Calu3 (cell line): ENCODE data around the gene ASTN1. TPM values are rescaled to one million over a fixed set of nuclear protein-coding genes. Genes with fewer than 3 reads are reported as not detected.

Experiments used
- BruUV-seq: library from RNA; stranded (reverse); fragments of 400-500 nt; replicated peaks from 2 replicates; lab custom pipeline; 2021; lab: Mats Ljungman, UMichigan
- CTCF ChIA-PET: fragments of 300-600 bp; sonication (Branson Sonifier 250); formaldehyde crosslinking; loops from one replicate; lab custom pipeline; 2022; ENCODE audit warnings: antibody characterized with exemption; lab: Charles Lee
- DNase-seq: peaks from one replicate; pipeline ENCODE4 v3.0.0; 2022
- H3K27ac Mint-ChIP-seq: one replicate; pipeline ENCODE4 v1.8.0; 2022; ENCODE audit warnings: mixed read lengths; ENCODE audit not compliant: unreplicated experiment
- H3K27me3 Mint-ChIP-seq: one replicate; pipeline ENCODE4 v1.8.0; 2022; ENCODE audit warnings: mixed read lengths; ENCODE audit not compliant: unreplicated experiment
- H3K36me3 Mint-ChIP-seq: one replicate; pipeline ENCODE4 v1.8.0; 2022; ENCODE audit warnings: mild to moderate bottlenecking, moderate library complexity, mixed read lengths; ENCODE audit not compliant: insufficient read depth, unreplicated experiment
- H3K4me1 Mint-ChIP-seq: one replicate; pipeline ENCODE4 v1.8.0; 2022; ENCODE audit warnings: mild to moderate bottlenecking, low read depth, mixed read lengths; ENCODE audit not compliant: unreplicated experiment
- H3K4me3 Mint-ChIP-seq: one replicate; pipeline ENCODE4 v1.8.0; 2022; ENCODE audit warnings: mild to moderate bottlenecking, low read depth, moderate library complexity, mixed read lengths; ENCODE audit not compliant: unreplicated experiment
- H3K9me3 Mint-ChIP-seq: one replicate; pipeline ENCODE4 v1.8.0; 2022; ENCODE audit warnings: low read depth, mixed read lengths; ENCODE audit not compliant: unreplicated experiment
- CTCF ChIP-seq: fragments of 200-600 bp; IDR thresholded peaks from one replicate; pipeline ENCODE4 v1.8.0; 2022; ENCODE audit warnings: antibody characterized with exemption; ENCODE audit not compliant: unreplicated experiment
- intact Hi-C: fragments of 100-400 bp; cut with micrococcal nuclease; formaldehyde crosslinking; loops from one replicate; pipeline ENCODE4 v1.10.0; 2022; ENCODE audit not compliant: unreplicated experiment
- total RNA-seq: library from RNA; stranded (reverse); gene quantifications from 2 replicates; pipeline ENCODE4 v1.2.3, GENCODE V29; 2022

ASTN1 gene
- total RNA-seq, 1 experiment from 2014 or later: not detected

- intact Hi-C loops: no loop called here
- DNase-seq: no peak
- Mint-ChIP-seq H3K4me3 (no peak overlapping the region), H3K9me3 (no peaks in the 10 kb centered on the region), H3K27me3 (peaks cover 52% of the 10 kb centered on the region), H3K27ac (no peak overlapping the region), H3K4me1 (no peaks in the 10 kb centered on the region), H3K36me3 (no peaks in the 10 kb centered on the region)
- TF ChIP-seq CTCF: no peak
- no TSS peak for BruUV-seq
- CTCF ChIA-PET: no interaction called here
Observed at GRCh38 chr1:176864211-176864610, 300.3 kb downstream of the ASTN1 start.

- BruUV-seq: no TSS peak
- TF ChIP-seq CTCF: no peak
- H3K4me1 Mint-ChIP-seq: no peaks in the 10 kb centered on the region
- no peak overlapping the region for H3K27ac Mint-ChIP-seq
- no peak for DNase-seq
- H3K9me3 Mint-ChIP-seq: no peaks in the 10 kb centered on the region
- no peak overlapping the region for H3K4me3 Mint-ChIP-seq
- H3K36me3 Mint-ChIP-seq: no peaks in the 10 kb centered on the region
- peaks cover 52% of the 10 kb centered on the region for H3K27me3 Mint-ChIP-seq
- CTCF ChIA-PET: no interaction called here
- intact Hi-C loops: no loop called here
Observed at GRCh38 chr1:176863613-176864012, 300.9 kb downstream of the ASTN1 start.

- DNase-seq: no peak
- Mint-ChIP-seq H3K4me3 (no peak overlapping the region), H3K27me3 (peaks cover 69% of the 10 kb centered on the region), H3K9me3 (no peaks in the 10 kb centered on the region), H3K36me3 (no peaks in the 10 kb centered on the region), H3K4me1 (no peaks in the 10 kb centered on the region), H3K27ac (no peak overlapping the region)
- BruUV-seq: no TSS peak
- TF ChIP-seq CTCF: no peak
- intact Hi-C loops: no loop called here
- CTCF ChIA-PET: no interaction called here
Observed at GRCh38 chr1:176858433-176858916, 306.0 kb downstream of the ASTN1 start.

GRCh38 chr1:176857632-176858031 is 306.9 kb downstream of the ASTN1 start:
- H3K27me3 Mint-ChIP-seq: peaks cover 77% of the 10 kb centered on the region
- no peak overlapping the region for H3K27ac Mint-ChIP-seq
- H3K4me3 Mint-ChIP-seq: no peak overlapping the region
- TF ChIP-seq CTCF: no peak
- no peaks in the 10 kb centered on the region for H3K36me3 Mint-ChIP-seq
- H3K4me1 Mint-ChIP-seq: no peaks in the 10 kb centered on the region
- BruUV-seq: no TSS peak
- no peaks in the 10 kb centered on the region for H3K9me3 Mint-ChIP-seq
- CTCF ChIA-PET: no interaction called here
- no peak for DNase-seq
- intact Hi-C loops: no loop called here
